Stimulated activated naive B cell treated with anti-CD40 and anti-IgM and Interleukin-4, amounts not matched to agents 10 μg/mL and 1 μg/mL and 100 μg/mL, for 72 hours (primary cell): Measurements from ENCODE around the gene TRNT1.

Source experiments
- ATAC-seq, 2 donors: fragments of 150-1000 bp; cut with Tn5 transposase; replicated peaks; 2 replicates each; pipeline ENCODE4 v1.10.0; 2021; ENCODE audit warnings: moderate library complexity in 1 of 2
- DNase-seq: peaks from one replicate; pipeline ENCODE4 v3.0.0; 2021
- H3K27ac Mint-ChIP-seq: one replicate; pipeline ENCODE4 v1.8.0; 2022; ENCODE audit warnings: mild to moderate bottlenecking, mixed read lengths
- H3K27me3 Mint-ChIP-seq, 2 donors: one replicate each; pipeline ENCODE4 v1.8.0; 2022; ENCODE audit warnings: mixed read lengths in 2 of 2
- H3K36me3 Mint-ChIP-seq, 2 donors: one replicate each; pipeline ENCODE4 v1.8.0; 2022; ENCODE audit warnings: mixed read lengths in 2 of 2, mild to moderate bottlenecking in 1 of 2
- H3K4me1 Mint-ChIP-seq, 2 donors: one replicate each; pipeline ENCODE4 v1.8.0; 2022; ENCODE audit warnings: mixed read lengths in 2 of 2, mild to moderate bottlenecking in 1 of 2
- H3K4me3 Mint-ChIP-seq, 2 donors: one replicate each; pipeline ENCODE4 v1.8.0; 2022; ENCODE audit warnings: mild to moderate bottlenecking in 2 of 2, mixed read lengths in 2 of 2, moderate library complexity in 1 of 2
- H3K9me3 Mint-ChIP-seq, 2 donors: one replicate each; pipeline ENCODE4 v1.8.0; 2022; ENCODE audit warnings: mixed read lengths in 2 of 2, mild to moderate bottlenecking in 1 of 2

Gene TRNT1

GRCh38 chr3:3102751-3103150 lies 24.0 kb upstream of the TRNT1 start:
- ATAC-seq (no peak), DNase-seq (no peak)
- no peaks in the 10 kb centered on the region for H3K36me3 Mint-ChIP-seq
- H3K27me3 Mint-ChIP-seq = peaks cover 0 to 3% of the 10 kb centered on the region in 2 donors
- no peak overlapping the region for H3K27ac Mint-ChIP-seq
- peaks cover 0 to 2% of the 10 kb centered on the region in 2 donors for H3K9me3 Mint-ChIP-seq
- H3K4me3 Mint-ChIP-seq = no peak overlapping the region
- H3K4me1 Mint-ChIP-seq = peaks cover 12 to 30% of the 10 kb centered on the region in 2 donors

- DNase-seq = no peak
- Mint-ChIP-seq H3K27ac (no peak overlapping the region), H3K4me1 (peaks cover 16 to 47% of the 10 kb centered on the region in 2 donors), H3K9me3 (peaks cover 0 to 4% of the 10 kb centered on the region in 2 donors), H3K36me3 (no peaks in the 10 kb centered on the region), H3K4me3 (no peak overlapping the region), H3K27me3 (no peaks in the 10 kb centered on the region)
- no peak for ATAC-seq
These were observed 21.5 kb upstream of the TRNT1 start for GRCh38 chr3:3105246-3105645.

GRCh38 chr3:3105815-3106214 lies 20.9 kb upstream of the TRNT1 start:
- Mint-ChIP-seq H3K27ac (no peak overlapping the region), H3K27me3 (no peaks in the 10 kb centered on the region), H3K9me3 (peaks cover 0 to 4% of the 10 kb centered on the region in 2 donors), H3K36me3 (no peaks in the 10 kb centered on the region), H3K4me1 (peaks cover 21 to 51% of the 10 kb centered on the region in 2 donors), H3K4me3 (no peak overlapping the region)
- DNase-seq (no peak), ATAC-seq (no peak)

GRCh38 chr3:3107181-3107580 lies 19.6 kb upstream of the TRNT1 start:
- ATAC-seq (no peak), DNase-seq (no peak)
- peaks cover 0 to 6% of the 10 kb centered on the region in 2 donors for H3K27me3 Mint-ChIP-seq
- no peak overlapping the region for H3K4me3 Mint-ChIP-seq
- H3K4me1 Mint-ChIP-seq = peaks cover 21 to 39% of the 10 kb centered on the region in 2 donors
- H3K9me3 Mint-ChIP-seq = peaks cover 0 to 4% of the 10 kb centered on the region in 2 donors
- no peaks in the 10 kb centered on the region for H3K36me3 Mint-ChIP-seq
- H3K27ac Mint-ChIP-seq = no peak overlapping the region

- Mint-ChIP-seq H3K27me3 (peaks cover 0 to 6% of the 10 kb centered on the region in 2 donors), H3K9me3 (peaks cover 0 to 4% of the 10 kb centered on the region in 2 donors), H3K27ac (no peak overlapping the region), H3K4me1 (peaks cover 21 to 39% of the 10 kb centered on the region in 2 donors), H3K36me3 (no peaks in the 10 kb centered on the region), H3K4me3 (no peak overlapping the region)
- ATAC-seq = peak; percentile 61 to 86
- no peak for DNase-seq
These were observed 18.9 kb upstream of the TRNT1 start for GRCh38 chr3:3107858-3108257.

- ATAC-seq = peak; percentile 60 to 61
- no peaks in the 10 kb centered on the region for H3K36me3 Mint-ChIP-seq
- peaks cover 21 to 42% of the 10 kb centered on the region in 2 donors for H3K4me1 Mint-ChIP-seq
- H3K27me3 Mint-ChIP-seq = peaks cover 0 to 8% of the 10 kb centered on the region in 2 donors
- no peak for DNase-seq
- H3K27ac Mint-ChIP-seq = no peak overlapping the region
- peaks cover 0 to 4% of the 10 kb centered on the region in 2 donors for H3K9me3 Mint-ChIP-seq
- peak overlapping the region in 1 of 2 donors; percentile 17 for H3K4me3 Mint-ChIP-seq
These were observed 17.1 kb upstream of the TRNT1 start for GRCh38 chr3:3109407-3110298.

GRCh38 chr3:3110299-3110630 lies 16.5 kb upstream of the TRNT1 start, which contains the start of gene IL5RA:
IL5RA (minus strand) TSS chr3:3110374; CDS start chr3:3104984, 5,390 bp downstream.
- no peaks in the 10 kb centered on the region for H3K36me3 Mint-ChIP-seq
- no peak for DNase-seq
- ATAC-seq = peak in 1 of 2 donors; percentile 52
- H3K9me3 Mint-ChIP-seq = peaks cover 0 to 4% of the 10 kb centered on the region in 2 donors
- H3K27ac Mint-ChIP-seq = peak within 1 kb of the TSS; percentile 81
- peak within 1 kb of the TSS in 1 of 2 donors; percentile 17 for H3K4me3 Mint-ChIP-seq
- H3K27me3 Mint-ChIP-seq = peaks cover under 1 to 14% of the 10 kb centered on the region in 2 donors
- H3K4me1 Mint-ChIP-seq = peaks cover 18 to 42% of the 10 kb centered on the region in 2 donors

GRCh38 chr3:3110749-3111361 lies 15.9 kb upstream of the TRNT1 start:
- no peak for DNase-seq
- Mint-ChIP-seq H3K27ac (peak overlapping the region; percentile 81), H3K4me3 (no peak overlapping the region), H3K36me3 (no peaks in the 10 kb centered on the region), H3K4me1 (peaks cover 13 to 36% of the 10 kb centered on the region in 2 donors), H3K27me3 (peaks cover 4 to 14% of the 10 kb centered on the region in 2 donors), H3K9me3 (peaks cover 0 to 4% of the 10 kb centered on the region in 2 donors)
- ATAC-seq = peak in 1 of 2 donors; percentile 55

- ATAC-seq = no peak
- Mint-ChIP-seq H3K4me1 (peaks cover 12 to 25% of the 10 kb centered on the region in 2 donors), H3K27me3 (peaks cover 4 to 14% of the 10 kb centered on the region in 2 donors), H3K36me3 (no peaks in the 10 kb centered on the region), H3K27ac (no peak overlapping the region), H3K4me3 (no peak overlapping the region), H3K9me3 (peaks cover 0 to 2% of the 10 kb centered on the region in 2 donors)
- DNase-seq = no peak
These were observed 13.6 kb upstream of the TRNT1 start for GRCh38 chr3:3113042-3113709.

- H3K4me3 Mint-ChIP-seq = no peak overlapping the region
- H3K4me1 Mint-ChIP-seq = peaks cover 0 to 7% of the 10 kb centered on the region in 2 donors
- H3K9me3 Mint-ChIP-seq = no peaks in the 10 kb centered on the region
These were observed 9.1 kb upstream of the TRNT1 start for GRCh38 chr3:3117651-3118050.

GRCh38 chr3:3119393-3119851 lies 7.3 kb upstream of the TRNT1 start:
- Mint-ChIP-seq H3K36me3 (no peaks in the 10 kb centered on the region), H3K9me3 (no peaks in the 10 kb centered on the region), H3K4me1 (peaks cover 0 to 6% of the 10 kb centered on the region in 2 donors), H3K27me3 (peaks cover 10 to 13% of the 10 kb centered on the region in 2 donors), H3K4me3 (no peak overlapping the region), H3K27ac (no peak overlapping the region)
- peak in 1 of 2 donors; percentile 66 for ATAC-seq
- DNase-seq = no peak

More at GRCh38 chr3:3117651-3118050, 9.1 kb upstream of the TRNT1 start:
- DNase-seq = no peak
- no peak overlapping the region for H3K27ac Mint-ChIP-seq
- ATAC-seq = no peak
- no peaks in the 10 kb centered on the region for H3K36me3 Mint-ChIP-seq
- peaks cover 10 to 13% of the 10 kb centered on the region in 2 donors for H3K27me3 Mint-ChIP-seq

- Mint-ChIP-seq H3K27ac (peak overlapping the region; percentile 95), H3K4me3 (peak overlapping the region; percentile 96 to 98), H3K27me3 (peaks cover 0 to 6% of the 10 kb centered on the region in 2 donors), H3K9me3 (no peaks in the 10 kb centered on the region), H3K36me3 (peaks cover 21 to 25% of the 10 kb centered on the region in 2 donors), H3K4me1 (peaks cover 17 to 36% of the 10 kb centered on the region in 2 donors)
- no peak for ATAC-seq
- no peak for DNase-seq
These were observed 763 bp upstream of the TRNT1 start for GRCh38 chr3:3125977-3126376.

GRCh38 chr3:3127432-3128010 lies 781 bp downstream of the TRNT1 start:
- peaks cover 17 to 36% of the 10 kb centered on the region in 2 donors for H3K4me1 Mint-ChIP-seq
- peak overlapping the region; percentile 96 to 98 for H3K4me3 Mint-ChIP-seq
- H3K36me3 Mint-ChIP-seq = peaks cover 25% of the 10 kb centered on the region in 2 donors
- H3K27me3 Mint-ChIP-seq = no peaks in the 10 kb centered on the region
- no peaks in the 10 kb centered on the region for H3K9me3 Mint-ChIP-seq
- peak overlapping the region; percentile 95 for H3K27ac Mint-ChIP-seq
- DNase-seq (no peak), ATAC-seq (peak in 1 of 2 donors; percentile 26)

- H3K27ac Mint-ChIP-seq = no peak overlapping the region
- H3K9me3 Mint-ChIP-seq = no peaks in the 10 kb centered on the region
- no peak for ATAC-seq
- no peak overlapping the region for H3K4me3 Mint-ChIP-seq
- peaks cover 29 to 30% of the 10 kb centered on the region in 2 donors for H3K36me3 Mint-ChIP-seq
- peaks cover 21 to 47% of the 10 kb centered on the region in 2 donors for H3K4me1 Mint-ChIP-seq
- no peaks in the 10 kb centered on the region for H3K27me3 Mint-ChIP-seq
- DNase-seq = no peak
These were observed 2.8 kb downstream of the TRNT1 start for GRCh38 chr3:3129579-3129978.
